NCI-H1417 treated with DMSO at 0.1 percent for 48 hours (cell line): ENCODE results near the gene AFG1L.
"Not testable (repeated sequence)": the region's sequence is repeated elsewhere in the genome, so short reads cannot be mapped to it uniquely, and the experiment has no call there.

Source experiments
- DNase-seq: peaks from one replicate; lab custom pipeline; 2025; lab: John Stamatoyannopoulos, UW

The AFG1L gene

DNA sequence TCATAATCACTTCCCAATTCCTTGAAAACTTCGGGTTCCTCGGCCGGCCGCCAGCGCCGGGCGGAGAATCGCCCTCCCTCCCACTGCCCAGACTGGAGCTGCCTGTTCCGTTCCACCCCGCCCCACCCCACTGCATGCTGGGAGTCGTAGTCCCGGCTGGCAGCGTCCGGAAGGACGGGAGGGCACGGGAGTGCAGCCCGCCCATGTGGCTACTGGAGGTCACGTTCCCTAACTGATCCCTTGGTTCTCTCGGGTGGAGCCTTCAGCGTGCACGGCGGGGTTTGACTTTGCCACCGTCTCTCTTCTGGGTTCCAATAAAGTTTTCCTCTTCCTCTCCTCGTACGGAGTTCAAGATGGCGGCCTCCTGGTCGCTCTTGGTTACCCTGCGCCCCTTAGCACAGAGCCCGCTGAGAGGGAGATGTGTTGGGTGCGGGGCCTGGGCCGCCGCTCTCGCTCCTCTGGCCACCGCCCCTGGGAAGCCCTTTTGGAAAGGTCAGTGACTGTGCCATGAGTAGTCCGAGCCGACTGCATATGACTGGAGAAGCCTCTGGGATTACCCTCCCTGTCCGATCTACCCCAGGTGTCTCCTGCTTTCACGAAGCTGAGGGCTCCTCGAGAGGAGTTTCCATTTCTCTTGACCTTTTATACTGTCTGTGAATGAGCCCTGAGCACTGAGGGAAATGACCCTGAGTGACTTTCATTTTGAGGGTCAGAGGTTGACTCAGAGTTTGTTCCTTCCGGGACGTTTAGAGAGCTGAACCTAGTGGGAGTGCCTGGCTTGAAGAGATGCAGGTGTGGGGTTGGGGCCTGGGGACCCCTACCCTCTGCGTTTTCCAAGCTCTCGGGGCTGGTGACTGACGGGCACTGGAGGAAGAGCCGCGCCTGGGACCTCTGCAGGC, at the start of gene AFG1L:
Gene AFG1L (plus strand): TSS at position 328 of the 899 bp plus-strand sequence. CDS start 26 bp downstream, at position 354.
- peak; percentile 71 for DNase-seq

- not testable (repeated sequence) for DNase-seq
These were observed 49.8 kb upstream of the AFG1L start for GRCh38 chr6:108245095-108245494.

GRCh38 chr6:108247965-108248536, 46.8 kb upstream of the AFG1L start:
- no peak for DNase-seq

DNA sequence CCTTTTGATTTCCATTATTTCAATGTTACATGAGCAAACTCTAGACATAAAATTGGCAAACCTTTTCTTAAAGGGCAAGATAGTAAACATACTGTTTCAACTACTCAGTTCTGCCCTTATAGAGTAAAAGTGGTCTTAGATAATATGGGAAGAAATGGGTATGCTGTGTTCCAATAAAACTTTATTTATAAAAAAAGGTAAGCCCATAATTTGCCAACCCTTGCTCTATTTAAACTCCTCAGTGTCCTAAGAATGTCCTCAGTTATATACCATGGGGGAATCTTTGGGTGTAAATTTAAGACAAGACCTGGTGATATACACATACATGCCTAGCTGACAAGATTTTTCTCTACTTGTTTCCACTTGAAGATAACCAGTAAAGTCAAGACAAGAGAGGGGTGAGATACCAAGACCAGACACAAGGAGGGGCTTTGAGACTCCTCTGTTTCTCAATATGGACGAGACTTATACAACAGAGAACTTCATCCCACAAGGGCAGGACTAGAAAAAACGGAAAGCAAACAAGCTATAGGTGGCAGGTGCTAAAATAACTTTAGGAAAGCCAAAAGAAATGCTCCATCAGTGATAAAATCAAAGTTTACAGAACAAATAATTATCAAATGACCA, 44.5 kb upstream of the AFG1L start:
- no peak for DNase-seq

- no peak for DNase-seq
These were observed 43.6 kb upstream of the AFG1L start for GRCh38 chr6:108251252-108251651.

DNA sequence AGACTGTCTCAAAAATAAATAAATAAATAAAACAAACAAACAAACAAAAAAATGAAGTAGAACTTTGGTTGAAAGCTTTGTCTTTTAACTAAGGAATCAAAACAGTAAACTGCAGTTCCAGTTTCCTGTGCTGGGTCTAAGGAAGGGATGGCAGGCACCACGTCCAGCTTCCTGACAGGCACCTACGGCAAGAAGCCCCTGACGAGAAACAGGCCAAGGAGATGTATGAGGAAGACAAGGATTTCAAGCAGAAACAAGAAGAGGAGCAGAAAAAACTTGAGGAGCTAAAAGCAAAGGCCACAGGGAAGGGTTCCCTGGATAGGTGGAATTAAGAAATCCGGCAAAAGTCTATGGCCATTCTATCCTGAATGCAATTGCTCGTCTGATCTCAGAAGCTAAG, 42.8 kb upstream of the AFG1L start:
- DNase-seq, result no peak

DNA sequence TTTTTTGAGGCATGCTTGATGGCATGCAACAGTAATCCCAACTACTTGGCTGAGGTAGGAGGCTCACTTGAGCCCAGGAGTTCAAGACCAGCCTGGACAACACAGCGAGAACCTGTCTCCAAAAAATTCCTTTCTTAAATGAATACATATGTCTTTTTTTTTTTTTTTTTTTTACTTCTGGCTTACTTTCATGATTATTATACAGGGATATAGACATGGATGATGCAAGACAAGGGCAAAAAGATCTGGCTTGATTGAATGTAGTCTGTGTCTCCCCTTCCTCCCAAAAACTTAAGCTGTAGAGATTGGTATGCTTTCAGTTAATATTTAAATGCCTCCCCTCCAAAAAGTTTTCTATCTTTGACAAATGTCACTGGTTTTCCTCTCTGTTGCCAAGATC, 41.6 kb upstream of the AFG1L start:
- no peak for DNase-seq

GRCh38 chr6:108254433-108255410, 40.1 kb upstream of the AFG1L start:
- no peak for DNase-seq

DNA sequence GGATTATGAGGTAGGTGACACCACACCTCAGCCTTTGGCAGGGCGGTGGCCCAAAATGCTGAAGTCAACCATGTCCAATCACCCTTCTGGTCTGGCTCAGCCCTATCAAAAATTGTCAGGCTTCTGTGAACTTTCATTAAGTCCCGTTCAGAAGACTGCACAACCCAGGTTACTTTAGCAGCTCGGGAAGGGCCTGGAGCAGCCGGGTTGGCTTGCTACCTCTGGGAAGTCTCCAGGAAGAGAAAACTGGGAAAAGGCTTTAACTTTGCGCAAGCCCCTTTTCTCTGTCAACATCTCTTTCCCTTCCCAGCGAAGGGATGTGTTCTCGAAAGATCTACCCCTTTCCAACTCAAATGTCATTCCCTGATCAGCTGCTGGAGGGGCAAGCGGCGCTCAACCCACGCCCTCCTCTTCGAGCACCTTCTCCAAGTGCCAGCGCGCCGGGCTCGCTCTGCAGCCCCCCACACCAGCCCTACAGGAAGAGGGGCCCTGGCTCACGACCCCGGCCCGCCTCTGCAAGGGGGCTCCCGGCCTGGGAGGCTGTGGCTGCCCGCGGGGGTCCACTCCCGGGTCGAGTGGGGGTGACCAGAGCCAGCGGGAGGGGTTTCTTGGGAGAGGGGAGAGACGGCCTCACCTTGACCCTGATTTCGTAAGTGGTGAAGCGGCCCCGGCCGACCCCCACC, 34.6 kb upstream of the AFG1L start:
- no peak for DNase-seq

GRCh38 chr6:108260809-108261569, 33.9 kb upstream of the AFG1L start, which contains the start of gene SNX3:
SNX3 (minus strand) TSS chr6:108261040; CDS start chr6:108260921, 119 bp downstream.
- DNase-seq, result peak; percentile 76

- DNase-seq, result no peak
These were observed 31.5 kb upstream of the AFG1L start for GRCh38 chr6:108263371-108263770.

DNA sequence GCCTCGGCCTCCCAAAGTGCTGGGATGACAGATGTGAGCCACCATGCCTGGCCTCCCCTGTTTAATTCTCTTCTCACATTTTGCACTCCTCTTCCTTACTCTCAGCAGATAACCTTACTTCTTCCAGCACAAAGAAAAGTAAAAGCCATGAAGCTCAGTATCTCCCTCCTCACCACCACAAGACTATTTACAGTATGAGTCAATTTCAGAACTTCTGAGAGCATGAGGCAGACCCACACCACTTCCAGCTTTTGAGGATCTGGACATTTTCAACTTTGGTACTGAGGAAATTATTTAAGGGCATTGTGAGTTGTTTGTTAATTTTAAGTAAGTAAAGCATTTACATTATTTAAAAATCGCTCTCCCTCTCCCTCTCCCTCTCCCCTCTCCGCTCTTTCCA, 26.0 kb upstream of the AFG1L start:
- DNase-seq, result no peak

DNA sequence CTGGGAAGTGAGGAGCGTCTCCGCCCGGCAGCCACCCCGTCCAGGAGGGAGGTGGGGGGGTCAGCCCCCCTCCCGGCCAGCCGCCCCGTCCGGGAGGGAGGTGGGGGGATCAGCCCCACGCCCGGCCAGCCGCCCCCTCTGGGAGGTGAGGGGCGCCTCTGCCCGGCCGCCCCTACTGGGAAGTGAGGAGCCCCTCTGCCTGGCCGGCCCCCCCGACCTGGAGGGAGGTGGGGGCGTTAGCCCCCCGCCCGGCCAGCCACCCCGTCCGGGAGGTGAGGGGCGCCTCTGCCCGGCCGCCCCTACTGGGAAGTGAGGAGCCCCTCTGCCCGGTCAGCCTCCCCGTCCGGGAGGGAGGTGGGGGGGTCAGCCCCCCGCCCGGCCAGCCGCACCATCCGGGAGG, 24.9 kb upstream of the AFG1L start:
- DNase-seq, result not testable (repeated sequence)

GRCh38 chr6:108274546-108274945, 20.3 kb upstream of the AFG1L start:
- no peak for DNase-seq

- DNase-seq, result no peak
These were observed 18.9 kb upstream of the AFG1L start for GRCh38 chr6:108275976-108276375.

GRCh38 chr6:108277295-108277694, 17.6 kb upstream of the AFG1L start:
- no peak for DNase-seq

DNA sequence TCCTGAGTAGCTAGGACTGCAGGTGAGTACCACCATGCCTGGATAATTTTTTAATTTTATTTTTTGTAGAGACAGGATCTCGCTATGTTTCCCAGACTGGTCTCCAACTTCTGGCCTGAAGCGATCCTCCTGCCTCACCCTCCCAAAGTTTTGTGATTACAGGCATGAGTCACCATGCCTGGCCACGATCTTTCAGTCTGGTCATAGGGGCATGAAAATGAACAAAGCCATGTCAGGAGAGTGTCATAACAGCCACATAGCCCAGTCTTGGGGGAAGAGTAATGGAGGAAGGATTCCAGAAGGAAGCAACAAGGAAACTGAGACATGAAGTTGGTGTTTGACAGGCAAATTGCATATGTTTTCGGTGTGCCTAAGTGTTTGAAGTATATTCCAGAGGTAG, 17.0 kb upstream of the AFG1L start:
- no peak for DNase-seq

DNA sequence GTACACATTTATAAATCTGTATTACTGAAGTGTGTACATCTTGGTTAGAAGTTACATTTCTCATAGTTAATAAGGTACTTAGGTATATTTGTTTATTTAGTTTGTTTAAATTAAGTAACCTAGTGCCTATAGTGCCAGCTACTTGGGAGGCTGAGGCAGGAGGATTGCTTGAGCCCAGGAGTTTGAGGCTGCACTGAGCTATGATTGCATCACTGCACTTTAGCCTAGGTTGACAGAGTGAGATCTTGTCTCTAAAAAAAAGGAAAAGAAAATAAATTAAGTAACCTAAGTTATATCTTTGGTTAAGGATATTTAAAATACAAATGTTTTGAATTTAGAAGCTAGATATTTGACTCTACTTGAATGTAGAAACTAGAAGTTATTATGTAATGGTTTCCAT, 9.5 kb upstream of the AFG1L start:
- no peak for DNase-seq

GRCh38 chr6:108286366-108286765, 8.5 kb upstream of the AFG1L start:
- no peak for DNase-seq

- DNase-seq, result no peak
These were observed 7.5 kb upstream of the AFG1L start for GRCh38 chr6:108287373-108287772.
